Purkinje cell (primary cell): ENCODE results near the gene DNA2. TPM values are rescaled to one million over a fixed set of nuclear protein-coding genes. Genes with fewer than 3 reads are reported as not detected.

Experiments used
- polyA plus RNA-seq: library from polyadenylated mRNA; unstranded; fragments of >200 nt; fragmentation: Nextera tagmentation; gene quantifications from 2 replicates; pipeline ENCODE4 v1.2.1, GENCODE V29; 2014

DNA2 gene, protein sequence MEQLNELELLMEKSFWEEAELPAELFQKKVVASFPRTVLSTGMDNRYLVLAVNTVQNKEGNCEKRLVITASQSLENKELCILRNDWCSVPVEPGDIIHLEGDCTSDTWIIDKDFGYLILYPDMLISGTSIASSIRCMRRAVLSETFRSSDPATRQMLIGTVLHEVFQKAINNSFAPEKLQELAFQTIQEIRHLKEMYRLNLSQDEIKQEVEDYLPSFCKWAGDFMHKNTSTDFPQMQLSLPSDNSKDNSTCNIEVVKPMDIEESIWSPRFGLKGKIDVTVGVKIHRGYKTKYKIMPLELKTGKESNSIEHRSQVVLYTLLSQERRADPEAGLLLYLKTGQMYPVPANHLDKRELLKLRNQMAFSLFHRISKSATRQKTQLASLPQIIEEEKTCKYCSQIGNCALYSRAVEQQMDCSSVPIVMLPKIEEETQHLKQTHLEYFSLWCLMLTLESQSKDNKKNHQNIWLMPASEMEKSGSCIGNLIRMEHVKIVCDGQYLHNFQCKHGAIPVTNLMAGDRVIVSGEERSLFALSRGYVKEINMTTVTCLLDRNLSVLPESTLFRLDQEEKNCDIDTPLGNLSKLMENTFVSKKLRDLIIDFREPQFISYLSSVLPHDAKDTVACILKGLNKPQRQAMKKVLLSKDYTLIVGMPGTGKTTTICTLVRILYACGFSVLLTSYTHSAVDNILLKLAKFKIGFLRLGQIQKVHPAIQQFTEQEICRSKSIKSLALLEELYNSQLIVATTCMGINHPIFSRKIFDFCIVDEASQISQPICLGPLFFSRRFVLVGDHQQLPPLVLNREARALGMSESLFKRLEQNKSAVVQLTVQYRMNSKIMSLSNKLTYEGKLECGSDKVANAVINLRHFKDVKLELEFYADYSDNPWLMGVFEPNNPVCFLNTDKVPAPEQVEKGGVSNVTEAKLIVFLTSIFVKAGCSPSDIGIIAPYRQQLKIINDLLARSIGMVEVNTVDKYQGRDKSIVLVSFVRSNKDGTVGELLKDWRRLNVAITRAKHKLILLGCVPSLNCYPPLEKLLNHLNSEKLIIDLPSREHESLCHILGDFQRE
- 0.32 and 2.2 TPM in 2 replicates for polyA plus RNA-seq

DNA sequence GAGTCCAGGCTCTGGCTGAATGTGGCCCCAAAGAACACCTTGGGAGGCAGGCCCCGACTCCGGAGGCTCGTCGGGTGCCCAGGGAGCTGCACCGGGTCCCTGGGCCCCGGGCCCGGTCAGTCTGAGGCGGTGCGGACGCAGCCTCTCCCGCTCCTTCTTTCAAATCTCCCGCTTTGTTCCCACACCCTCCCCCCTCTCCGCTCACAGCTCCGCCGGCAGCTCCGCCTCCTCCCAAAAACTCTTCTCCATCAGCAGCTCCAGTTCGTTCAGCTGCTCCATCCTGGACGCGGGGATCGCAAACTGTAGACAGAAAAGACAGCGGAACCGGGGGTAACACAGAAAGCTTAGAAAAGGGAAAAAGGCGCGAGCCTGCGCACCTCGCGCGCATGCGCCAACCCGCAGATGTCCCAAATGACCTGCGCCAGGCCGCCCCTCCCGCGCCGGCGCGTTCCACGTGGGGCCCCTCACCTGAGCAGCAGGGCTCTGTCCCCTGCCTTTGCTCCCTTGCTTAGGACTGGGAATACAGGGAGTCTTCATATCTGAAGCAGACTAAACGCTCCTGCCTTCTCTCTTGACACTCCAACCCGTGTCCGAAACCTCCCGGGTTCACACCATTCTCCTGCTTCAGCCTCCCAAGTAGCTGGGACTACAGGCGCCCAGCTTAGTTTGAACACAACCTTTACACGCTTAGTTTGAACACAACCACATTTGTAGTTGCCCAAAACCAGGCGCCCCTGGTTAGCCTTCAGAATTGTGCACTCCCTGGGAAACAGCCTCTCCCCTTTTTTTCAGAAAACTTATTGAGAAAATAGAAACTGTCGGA is at the start of gene DNA2:
Gene DNA2, minus strand, starts transcription at position 388 of the 823 bp plus-strand sequence. Its CDS starts 109 bp downstream, at position 279.

DNA sequence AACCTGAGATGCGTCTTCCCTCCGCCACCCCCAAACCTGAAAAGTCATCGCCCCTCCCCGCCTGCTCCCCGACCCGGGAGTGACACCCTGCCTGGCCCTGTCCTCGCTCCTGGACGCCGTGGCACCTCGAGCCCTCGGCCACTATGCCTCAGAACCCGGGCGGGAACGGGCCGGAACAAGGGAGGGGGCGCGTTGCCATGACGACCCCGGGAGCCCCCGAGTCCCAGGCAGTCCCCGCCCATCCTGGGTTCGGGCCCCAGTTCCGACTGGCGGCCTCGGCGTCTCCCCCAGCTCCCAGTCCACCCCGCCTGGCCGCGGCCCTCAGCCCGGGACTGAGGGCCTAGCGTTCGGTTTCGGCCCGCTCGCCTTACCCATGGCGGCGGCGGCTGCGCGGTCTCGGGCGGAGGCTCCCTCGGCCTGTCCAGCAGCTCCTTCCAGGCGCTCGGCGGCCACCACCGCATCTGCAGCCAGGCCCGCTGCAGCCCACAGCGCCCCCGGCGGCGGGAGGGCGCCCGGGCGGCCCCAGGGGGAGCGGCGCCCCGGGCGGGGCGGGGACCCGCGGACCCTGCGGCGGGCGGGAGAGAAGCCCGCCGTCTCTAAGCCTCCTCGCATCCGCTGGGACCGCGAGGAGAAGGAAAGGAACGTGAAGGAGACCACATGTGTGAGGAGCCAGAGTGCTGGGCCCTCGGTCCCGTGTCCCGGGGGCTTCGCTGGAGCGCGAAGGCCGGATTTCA is 64.8 kb downstream of the DNA2 start, which contains the start of gene RUFY2:
Gene RUFY2, minus strand, starts transcription at position 463 of the 734 bp plus-strand sequence. Its CDS starts 88 bp downstream, at position 375.

Other genes starting within 250 kb of the DNA2 start
- gene ATOH7, start 239.9 kb downstream of the DNA2 start, polyA plus RNA-seq = 1.2 and 1.5 TPM in 2 replicates
- 60.6 and 64.8 TPM in 2 replicates for gene HNRNPH3, start 139.9 kb downstream of the DNA2 start, polyA plus RNA-seq
- 4.4 and 11.4 TPM in 2 replicates for gene PBLD, start 139.0 kb downstream of the DNA2 start, polyA plus RNA-seq
- 30.8 and 50.6 TPM in 2 replicates for gene RUFY2, start 64.7 kb downstream of the DNA2 start, polyA plus RNA-seq
- 10.9 and 15.0 TPM in 2 replicates for gene SLC25A16, start 55.5 kb upstream of the DNA2 start, polyA plus RNA-seq
- 1.8 and 2.1 TPM in 2 replicates for gene TET1, start 88.4 kb upstream of the DNA2 start, polyA plus RNA-seq
- gene CCAR1, start 249.3 kb upstream of the DNA2 start, polyA plus RNA-seq = 69.5 and 102 TPM in 2 replicates